ENCODE results near the gene GSDME.

Gene GSDME

DNA sequence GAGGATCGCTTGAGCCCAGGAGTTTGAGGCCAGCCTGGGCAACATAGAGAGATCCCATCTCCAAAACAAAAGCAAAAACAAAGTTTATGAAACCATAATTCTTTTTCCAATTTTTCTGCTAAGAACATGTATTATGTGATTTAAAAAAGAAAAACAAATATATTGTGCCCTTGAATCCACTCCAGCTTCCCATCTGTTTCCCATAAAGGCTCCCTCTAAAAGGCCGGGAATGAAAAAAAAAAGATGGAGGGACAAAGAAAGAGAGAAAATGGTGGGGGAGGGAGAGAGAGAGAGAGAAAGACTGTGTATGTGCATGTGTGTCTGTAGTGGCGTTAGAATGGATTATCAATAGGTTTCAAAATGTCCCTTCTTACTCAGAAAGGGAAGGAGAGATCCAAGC, 20.5 kb upstream of the GSDME start:
- no peak for TF ChIP-seq CTCF (IDR thresholded peaks at IDR 0.05; ENCODE audit: low read length, missing control alignments)
- H3K4me3 ChIP-seq (replicated peaks; ENCODE audit: low read depth, low read length): no peak overlapping the region
- DNase-seq (ENCODE audit: low read depth): no peak

GRCh38 chr7:24773646-24774045, 16.4 kb upstream of the GSDME start:
- no peak for DNase-seq (ENCODE audit: low read depth)
- no peak overlapping the region for H3K4me3 ChIP-seq (replicated peaks; ENCODE audit: low read depth, low read length)
- no peak for TF ChIP-seq CTCF (IDR thresholded peaks at IDR 0.05; ENCODE audit: low read length, missing control alignments)

GRCh38 chr7:24769851-24770250, 12.6 kb upstream of the GSDME start:
- DNase-seq (ENCODE audit: low read depth): no peak
- no peak for TF ChIP-seq CTCF (IDR thresholded peaks at IDR 0.05; ENCODE audit: low read length, missing control alignments)

GRCh38 chr7:24769014-24769830, 12.0 kb upstream of the GSDME start:
- no peak overlapping the region for H3K4me3 ChIP-seq (replicated peaks; ENCODE audit: low read depth, low read length)
- DNase-seq (ENCODE audit: low read depth): no peak

More at GRCh38 chr7:24769851-24770250, 12.6 kb upstream of the GSDME start:
- no peak overlapping the region for H3K4me3 ChIP-seq (replicated peaks; ENCODE audit: low read depth, low read length)

DNA sequence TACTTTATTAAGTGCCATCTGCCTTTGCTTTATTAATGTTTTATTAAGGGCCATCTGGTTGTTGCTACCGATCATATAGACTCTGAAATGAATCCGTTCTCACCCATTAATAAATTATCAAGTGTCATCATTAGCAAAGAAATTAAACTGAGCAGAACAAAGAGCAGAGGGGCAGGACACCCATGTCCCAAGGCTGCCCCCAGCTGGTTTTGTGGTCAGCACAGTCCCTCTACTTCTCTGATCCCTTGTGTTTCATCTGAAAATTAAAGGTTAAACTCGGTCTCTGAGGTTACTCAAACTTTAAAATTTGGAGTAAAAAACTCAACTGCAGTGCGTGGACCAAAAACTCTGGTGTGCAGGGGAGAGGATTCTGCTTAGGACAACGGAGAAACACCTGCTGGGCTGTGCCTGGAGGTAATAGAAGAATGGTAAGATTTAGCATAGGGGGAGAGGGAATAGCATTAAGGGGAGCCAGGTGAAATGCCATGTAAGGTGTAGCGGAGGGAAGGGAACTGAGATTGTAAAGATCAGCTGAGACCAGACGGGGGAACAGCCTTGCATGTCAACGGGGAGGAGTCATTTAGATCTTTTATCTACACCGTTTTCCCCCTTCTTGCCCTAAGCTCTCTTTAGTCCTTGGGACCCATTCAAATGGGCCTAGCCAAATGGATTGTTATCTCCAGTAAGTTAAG, 10.8 kb upstream of the GSDME start:
- TF ChIP-seq CTCF (IDR thresholded peaks at IDR 0.05; ENCODE audit: low read length, missing control alignments): peak; percentile 11
- no peak overlapping the region for H3K4me3 ChIP-seq (replicated peaks; ENCODE audit: low read depth, low read length)
- DNase-seq (ENCODE audit: low read depth): no peak

More at GRCh38 chr7:24769014-24769830, 12.0 kb upstream of the GSDME start:
- TF ChIP-seq CTCF (IDR thresholded peaks at IDR 0.05; ENCODE audit: low read length, missing control alignments): no peak

- no peak overlapping the region for H3K4me3 ChIP-seq (replicated peaks; ENCODE audit: low read depth, low read length)
- no peak for TF ChIP-seq CTCF (IDR thresholded peaks at IDR 0.05; ENCODE audit: low read length, missing control alignments)
- no peak for DNase-seq (ENCODE audit: low read depth)
Measured at GRCh38 chr7:24764972-24765744, 7.9 kb upstream of the GSDME start.
